ES-I3 (cell line): ENCODE measurements around the gene ZNF837.

Experiments used
- H3K36me3 ChIP-seq: 2 replicates; pipeline ENCODE4 v1.6.1; 2013; ENCODE audit warnings: mild to moderate bottlenecking, low read length, control low read depth, moderate library complexity; ENCODE audit not compliant: insufficient read depth
- H3K4me1 ChIP-seq: 2 replicates; pipeline ENCODE4 v1.6.1; 2013; ENCODE audit warnings: mild to moderate bottlenecking, control low read depth, low read length; ENCODE audit not compliant: insufficient read depth
- H3K9ac ChIP-seq: 2 replicates; pipeline ENCODE4 v1.6.1; 2013; ENCODE audit warnings: low read depth, mild to moderate bottlenecking, low read length, moderate library complexity
- H3K9me3 ChIP-seq: 2 replicates; pipeline ENCODE4 v1.6.1; 2013; ENCODE audit warnings: mild to moderate bottlenecking, low read length, moderate library complexity; ENCODE audit not compliant: control insufficient read depth, insufficient read depth

ZNF837 gene

DNA sequence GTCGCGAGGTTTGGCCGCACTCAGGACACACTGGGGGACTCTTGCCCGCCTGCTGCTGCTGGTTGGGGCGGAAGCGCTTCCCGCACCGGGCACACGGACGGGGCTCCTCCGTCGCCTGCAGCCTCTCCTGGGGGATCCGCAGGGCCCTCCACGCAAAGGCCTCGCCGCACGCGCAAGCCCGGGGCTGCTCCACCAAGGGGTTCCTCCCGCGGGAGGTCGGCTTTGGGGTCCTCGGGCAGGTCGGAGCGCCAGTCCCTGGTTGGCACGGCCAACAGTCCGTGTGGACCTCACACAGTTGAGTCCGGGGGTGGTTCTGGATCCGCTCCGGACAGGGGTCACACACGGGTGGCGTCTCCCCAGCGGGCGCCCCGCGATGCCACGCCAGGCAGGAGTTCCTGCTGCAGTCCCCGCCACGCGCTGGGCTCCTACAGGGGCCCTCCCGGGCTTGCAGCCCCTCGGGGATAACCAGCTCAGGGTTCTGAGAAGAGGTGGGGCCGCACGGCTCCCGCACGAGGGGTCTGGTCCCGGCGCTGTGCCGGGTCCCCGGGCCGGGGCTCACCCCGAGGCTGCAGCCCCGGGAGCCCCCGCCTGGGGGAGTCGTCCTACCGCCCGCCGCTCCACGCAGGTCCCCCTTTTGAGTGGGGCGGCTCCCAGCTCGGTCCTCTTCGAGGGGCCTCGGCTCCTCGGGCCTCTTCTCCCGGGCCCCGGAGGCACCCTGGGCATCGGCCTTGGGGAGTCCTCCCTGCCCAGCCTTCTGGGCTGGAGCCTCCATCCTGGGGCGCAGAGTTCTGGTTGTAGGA is 12.1 kb downstream of the ZNF837 start:
- Histone ChIP-seq H3K36me3 (no peaks in the 10 kb centered on the region), H3K4me1 (no peaks in the 10 kb centered on the region), H3K9me3 (no peaks in the 10 kb centered on the region), H3K9ac (no peak overlapping the region)

DNA sequence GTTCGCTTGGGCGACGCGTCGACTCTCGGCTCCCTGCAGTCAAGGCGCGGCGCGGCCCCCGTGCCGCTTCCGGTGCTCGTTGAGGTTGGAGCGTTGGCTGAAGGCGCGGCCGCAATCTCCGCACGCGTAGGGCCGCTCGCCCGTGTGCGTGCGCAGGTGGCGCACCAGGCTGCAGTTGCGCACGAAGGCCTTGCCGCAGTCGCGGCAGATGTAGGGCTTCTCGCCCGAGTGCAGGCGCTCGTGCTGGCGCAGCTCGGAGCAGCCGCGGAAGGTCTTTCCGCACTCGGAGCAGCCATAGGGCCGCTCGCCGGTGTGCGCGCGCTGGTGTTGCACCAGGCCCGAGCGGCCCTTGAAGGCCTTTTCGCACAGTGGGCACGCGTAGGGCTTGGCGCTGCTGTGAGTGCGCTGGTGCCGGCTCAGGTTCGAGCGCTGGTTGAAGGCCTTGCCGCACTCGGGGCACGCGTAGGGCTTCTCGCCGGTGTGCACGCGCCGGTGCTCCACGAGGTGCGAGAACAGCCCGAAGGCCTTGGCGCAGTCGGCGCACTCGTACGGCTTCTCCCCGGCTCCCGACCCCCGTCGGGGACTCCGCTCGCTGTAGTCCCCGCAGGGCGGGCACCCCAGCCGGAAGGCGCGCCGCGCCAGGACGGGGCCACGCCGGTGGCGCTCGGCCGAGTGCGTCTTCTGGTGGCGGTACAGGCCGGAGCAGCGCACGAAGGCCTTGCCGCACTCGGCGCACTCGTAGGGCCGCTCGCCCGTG is 13.0 kb downstream of the ZNF837 start:
- Histone ChIP-seq H3K4me1 (no peaks in the 10 kb centered on the region), H3K9me3 (no peaks in the 10 kb centered on the region), H3K9ac (no peak overlapping the region), H3K36me3 (no peaks in the 10 kb centered on the region)

DNA sequence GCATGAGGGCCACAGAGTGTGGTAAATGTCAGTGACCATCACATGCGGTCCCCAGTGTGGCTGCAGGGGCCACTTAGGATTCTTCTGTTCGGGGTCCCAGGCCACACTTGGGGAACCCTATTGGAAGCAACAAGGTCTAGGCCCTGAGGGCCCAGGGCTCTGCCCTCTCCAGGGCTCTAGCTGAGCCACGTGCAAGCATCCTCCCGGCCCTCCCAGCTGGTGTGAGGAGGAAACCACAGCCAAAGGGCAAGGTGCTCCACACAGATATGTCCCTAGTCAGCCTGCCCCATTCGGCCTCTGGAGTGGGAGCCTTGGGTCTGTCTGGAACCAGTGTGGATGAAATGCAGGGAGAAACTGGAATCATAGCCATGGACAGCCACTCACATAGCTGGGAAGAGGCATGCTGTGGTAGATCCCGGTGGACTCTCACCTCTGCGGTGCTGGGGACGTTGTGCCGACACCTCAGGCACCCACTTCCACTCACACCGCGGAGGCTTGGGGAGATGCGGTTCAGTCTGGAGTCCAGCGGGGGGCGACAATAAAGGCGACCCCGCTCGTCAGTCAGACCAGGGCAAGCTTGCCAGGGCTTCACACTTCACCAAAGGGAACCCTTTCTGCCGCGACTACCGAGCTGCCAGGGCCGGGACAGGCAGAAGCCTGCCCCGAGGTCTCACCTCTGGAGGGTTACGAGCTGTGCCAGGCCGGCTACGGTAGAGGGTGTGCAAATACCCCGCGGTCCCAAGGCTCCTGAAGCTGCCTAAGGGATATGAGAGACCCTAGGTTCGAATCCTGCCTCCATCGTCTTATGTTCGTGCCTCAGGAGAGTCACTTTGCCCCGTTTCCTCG is 14.0 kb downstream of the ZNF837 start:
- no peak overlapping the region for H3K9ac ChIP-seq
- H3K36me3 ChIP-seq = no peaks in the 10 kb centered on the region
- no peaks in the 10 kb centered on the region for H3K4me1 ChIP-seq
- H3K9me3 ChIP-seq = no peaks in the 10 kb centered on the region

DNA sequence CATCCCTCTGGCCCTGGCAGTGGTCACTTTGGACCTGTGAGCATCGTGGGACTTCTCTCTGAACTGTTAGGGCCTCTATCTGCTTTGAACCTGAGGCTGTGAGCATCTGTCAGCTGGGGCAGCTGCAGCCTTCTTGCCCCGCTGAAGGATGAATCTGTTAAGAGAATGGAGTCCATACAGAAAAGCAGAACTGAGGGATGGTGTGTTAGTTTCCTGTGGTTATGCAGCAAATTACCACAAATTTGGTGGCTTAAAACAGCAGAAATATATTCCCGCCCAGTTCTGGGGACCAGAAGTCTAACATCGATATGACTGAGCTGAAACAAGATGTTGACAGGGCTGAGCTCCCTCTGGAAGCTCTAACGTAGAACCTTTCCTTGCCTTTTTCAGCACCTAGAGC is 16.7 kb downstream of the ZNF837 start:
- Histone ChIP-seq H3K9me3 (no peaks in the 10 kb centered on the region), H3K4me1 (no peaks in the 10 kb centered on the region), H3K9ac (no peak overlapping the region), H3K36me3 (no peaks in the 10 kb centered on the region)

DNA sequence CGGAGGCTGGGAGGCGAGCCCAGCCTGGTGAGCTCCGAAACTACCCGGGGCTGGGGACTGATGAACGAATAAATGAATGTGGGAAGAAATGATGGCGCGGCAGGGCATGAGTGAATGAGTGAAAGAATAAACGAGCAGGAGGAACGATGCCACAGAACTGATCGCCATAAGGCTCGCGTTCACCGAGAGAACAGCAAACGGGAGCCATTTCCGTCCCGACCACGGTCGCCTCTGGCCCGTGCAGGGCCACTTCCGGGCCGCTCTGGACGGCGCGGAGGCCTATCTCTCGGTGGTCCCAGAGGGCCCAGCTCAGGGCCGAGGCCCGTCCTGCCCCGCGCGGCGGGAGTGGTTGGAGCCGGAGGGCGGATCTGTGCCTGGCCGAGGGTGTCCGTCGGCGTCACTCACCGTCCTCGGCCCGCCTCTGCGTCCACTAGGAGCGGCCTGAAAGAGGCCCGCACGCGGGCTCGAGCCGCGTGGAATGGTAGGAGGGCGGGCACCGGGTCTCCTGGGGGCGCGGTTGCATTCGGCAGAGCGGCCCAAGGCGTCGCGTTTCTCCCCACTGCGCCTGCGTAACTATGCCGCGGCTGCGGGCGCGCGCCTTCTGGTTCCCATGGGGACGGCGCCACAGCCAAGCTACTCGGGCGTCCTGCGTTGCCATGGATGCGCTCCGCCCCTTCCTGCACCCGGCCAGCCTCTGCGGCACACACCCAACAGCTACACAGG is 18.4 kb downstream of the ZNF837 start, which contains the start of gene ZNF497:
Gene ZNF497 (minus strand): TSS at position 480 of the 723 bp plus-strand sequence. CDS start 5,116 bp downstream, outside the sequence.
- peak within 1 kb of the TSS; percentile 82 for H3K9ac ChIP-seq
- no peaks in the 10 kb centered on the region for H3K9me3 ChIP-seq
- no peaks in the 10 kb centered on the region for H3K36me3 ChIP-seq
- no peaks in the 10 kb centered on the region; the same call in 1 of the 2 replicates for H3K4me1 ChIP-seq

DNA sequence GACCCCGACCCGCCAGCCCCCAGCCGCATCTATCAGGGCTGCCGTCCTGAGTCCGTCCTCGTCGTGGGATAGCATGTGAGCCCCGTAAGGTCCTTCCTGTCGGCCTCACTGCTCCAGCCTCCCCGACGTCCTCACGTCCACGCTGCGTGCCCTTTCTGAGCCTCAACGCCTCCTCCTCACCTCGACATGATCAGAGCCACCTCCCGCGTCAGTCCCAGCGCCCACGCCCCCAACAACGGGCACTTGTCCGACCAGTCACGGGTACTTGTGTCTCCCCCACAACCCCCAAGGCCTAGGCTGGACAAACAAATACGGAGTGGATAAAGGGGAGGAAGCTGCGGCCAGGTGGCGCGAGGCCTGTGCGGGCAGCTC is 18.9 kb downstream of the ZNF837 start:
- Histone ChIP-seq H3K9ac (peak overlapping the region; percentile 82), H3K36me3 (no peaks in the 10 kb centered on the region), H3K9me3 (no peaks in the 10 kb centered on the region), H3K4me1 (no peaks in the 10 kb centered on the region; the same call in 1 of the 2 replicates)

DNA sequence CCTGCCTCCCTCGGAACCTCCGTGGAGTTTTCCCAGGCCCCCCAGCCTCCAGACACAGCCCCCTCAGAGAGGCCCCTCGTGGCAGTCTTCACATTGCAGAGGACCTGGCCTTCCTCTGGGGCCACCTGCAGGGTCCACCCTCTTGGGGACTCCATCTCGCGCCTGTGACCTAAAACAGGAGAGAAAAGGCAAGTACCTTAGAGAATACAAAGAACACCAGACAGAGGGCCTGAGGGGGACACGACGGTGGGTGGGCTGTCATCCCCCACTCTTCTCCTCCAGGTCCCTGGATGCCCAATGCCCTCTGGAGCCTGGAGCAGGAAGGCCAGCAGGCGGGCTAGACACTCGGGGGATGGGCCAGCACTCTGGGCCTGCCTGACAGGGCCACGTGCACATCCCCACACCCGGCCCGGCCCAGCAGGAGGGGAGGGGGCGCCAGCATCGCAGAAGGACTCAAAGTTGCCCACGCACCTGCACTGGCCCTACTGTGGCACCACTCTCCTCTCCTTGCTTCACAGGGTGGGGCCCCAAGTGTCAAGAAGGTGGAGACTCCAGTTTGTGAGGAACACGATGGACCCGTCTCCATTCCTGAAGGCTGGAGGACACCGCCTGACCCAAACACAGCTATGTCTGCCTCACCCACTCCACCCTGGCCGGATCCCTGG is 23.2 kb downstream of the ZNF837 start:
- H3K9me3 ChIP-seq = no peaks in the 10 kb centered on the region
- H3K36me3 ChIP-seq = no peaks in the 10 kb centered on the region
- H3K9ac ChIP-seq = no peak overlapping the region
- no peaks in the 10 kb centered on the region; the same call in 1 of the 2 replicates for H3K4me1 ChIP-seq

DNA sequence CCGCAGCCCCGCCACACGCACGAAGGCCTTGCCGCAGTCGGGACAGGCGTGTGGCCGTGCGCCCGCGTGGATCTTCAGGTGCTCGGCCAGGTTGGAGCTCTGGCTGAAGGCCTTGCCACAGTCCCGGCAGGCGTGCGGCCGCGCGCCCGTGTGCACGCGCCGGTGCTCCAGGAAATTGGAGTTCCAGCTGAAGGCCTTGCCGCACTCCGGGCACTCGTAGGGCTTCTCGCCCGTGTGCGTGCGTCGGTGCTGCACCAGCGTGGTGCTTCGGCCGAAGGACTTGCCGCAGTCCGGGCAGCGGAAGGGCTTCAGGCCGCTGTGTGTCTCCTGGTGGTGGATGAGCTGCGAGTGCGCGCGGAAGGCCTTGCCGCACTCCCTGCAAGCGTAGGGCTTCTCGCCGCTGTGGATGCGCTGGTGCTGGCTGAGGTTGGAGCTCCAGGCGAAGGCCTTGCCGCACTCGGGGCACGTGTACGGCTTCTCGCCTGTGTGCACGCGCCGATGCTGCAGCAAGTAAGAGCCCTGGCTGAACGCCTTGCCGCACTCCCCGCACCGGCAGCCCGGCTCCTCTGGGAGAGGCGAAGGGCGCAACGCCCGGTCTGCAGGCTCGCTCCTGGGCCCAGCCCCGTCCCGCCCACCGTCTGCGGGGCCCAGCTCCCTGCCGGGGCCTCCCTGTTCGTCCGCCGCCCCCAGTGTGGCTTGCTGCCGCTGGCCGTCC is 23.9 kb downstream of the ZNF837 start:
- H3K9ac ChIP-seq = no peak overlapping the region
- H3K36me3 ChIP-seq = no peaks in the 10 kb centered on the region
- no peaks in the 10 kb centered on the region; the same call in 1 of the 2 replicates for H3K4me1 ChIP-seq
- H3K9me3 ChIP-seq = no peaks in the 10 kb centered on the region

DNA sequence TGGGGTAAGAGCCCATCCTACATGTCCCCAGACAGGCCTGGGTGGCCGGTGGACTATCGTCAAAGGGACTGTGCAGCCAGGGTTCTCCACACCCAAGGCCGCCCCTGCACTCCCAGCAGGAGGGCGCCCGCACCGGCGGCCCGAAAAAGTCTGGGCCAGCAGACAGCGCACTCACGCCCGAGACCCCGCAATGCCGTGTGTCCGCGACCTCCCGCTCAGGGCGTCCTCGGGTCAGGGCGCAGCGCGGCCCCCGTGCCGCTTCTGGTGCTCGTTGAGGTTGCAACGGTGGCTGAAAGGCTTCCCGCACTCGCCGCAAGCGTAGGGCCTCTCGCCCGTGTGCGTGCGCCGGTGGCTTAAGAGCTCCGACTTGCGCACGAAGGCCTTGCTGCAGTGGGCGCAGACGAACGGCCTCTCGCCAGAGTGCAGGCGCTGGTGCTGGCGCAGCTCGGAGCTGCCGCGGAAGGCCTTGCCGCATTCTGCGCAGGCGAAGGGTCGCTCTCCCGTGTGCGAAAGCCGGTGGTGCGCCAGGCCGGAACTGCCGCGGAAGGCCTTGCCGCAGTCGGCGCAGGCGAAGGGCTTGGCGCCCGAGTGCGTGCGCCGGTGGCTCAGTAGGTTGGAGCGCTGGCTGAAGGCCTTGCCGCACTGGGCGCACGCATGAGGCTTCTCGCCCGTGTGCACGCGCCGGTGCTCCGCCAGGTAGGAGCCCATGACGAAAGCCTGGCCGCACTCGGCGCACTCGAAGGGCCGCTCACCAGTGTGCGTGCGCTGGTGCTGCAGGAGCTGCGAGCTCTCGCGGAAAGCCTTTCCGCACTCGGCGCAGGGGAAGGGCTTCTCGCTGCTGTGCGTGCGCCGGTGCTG is 24.7 kb downstream of the ZNF837 start:
- no peaks in the 10 kb centered on the region for H3K9me3 ChIP-seq
- H3K9ac ChIP-seq = no peak overlapping the region
- no peaks in the 10 kb centered on the region for H3K36me3 ChIP-seq
- H3K4me1 ChIP-seq = no peaks in the 10 kb centered on the region; the same call in 1 of the 2 replicates

DNA sequence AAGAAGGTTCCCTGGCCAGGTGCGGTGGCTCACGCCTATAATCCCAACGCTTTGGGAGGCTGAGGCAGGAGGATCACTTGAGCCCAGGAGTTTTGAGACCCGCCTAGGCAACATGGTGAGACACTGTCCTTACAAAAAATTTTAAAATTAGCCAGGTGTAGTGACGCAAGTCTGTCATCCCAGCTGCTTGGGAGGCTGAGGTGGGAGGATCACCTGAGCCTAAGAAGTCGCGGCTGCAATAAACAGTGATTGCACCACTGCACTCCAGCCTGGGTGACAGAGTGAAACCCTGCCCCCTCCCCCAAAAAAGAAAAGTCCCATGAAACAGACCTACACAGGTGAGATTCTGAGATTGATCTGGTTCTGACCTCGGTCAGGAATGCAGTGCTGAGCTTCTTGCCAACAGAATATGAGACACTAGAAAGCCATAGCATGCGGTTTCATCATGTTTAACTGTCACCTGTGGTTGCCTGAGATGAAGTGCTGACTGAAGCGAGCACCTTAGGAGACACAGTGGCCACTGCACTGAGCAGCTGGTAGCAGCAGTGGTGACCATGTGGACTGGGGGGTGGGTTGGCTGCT is 25.5 kb downstream of the ZNF837 start:
- H3K36me3 ChIP-seq = no peaks in the 10 kb centered on the region

DNA sequence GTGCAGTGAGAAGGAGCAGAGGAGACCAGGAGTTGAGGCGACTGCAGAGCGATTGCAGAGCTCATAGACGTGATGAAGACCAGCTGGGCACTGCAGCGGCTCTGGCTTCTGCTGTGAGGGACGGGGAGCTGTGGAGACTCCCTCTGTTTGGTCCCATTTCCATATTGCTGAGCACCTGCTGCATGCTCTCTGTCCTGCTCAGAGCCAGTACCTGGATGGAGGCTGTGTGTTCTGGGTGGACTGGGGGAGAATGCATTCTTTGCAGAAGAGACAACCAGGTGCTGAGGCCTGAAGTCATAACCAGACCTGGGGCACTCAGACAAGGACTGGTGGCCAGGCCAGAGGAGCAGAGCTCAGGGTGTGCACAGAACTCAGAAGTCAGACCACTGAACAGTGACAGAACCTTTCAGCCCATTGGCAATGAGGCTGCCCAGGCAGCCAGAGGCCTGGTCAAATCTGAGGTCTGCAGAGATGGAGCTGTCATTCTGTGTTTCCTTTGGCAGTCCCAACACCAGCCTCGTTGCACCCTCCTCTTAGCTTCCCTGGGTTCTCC is 26.3 kb downstream of the ZNF837 start:
- H3K4me1 ChIP-seq = no peaks in the 10 kb centered on the region; the same call in 1 of the 2 replicates
- H3K36me3 ChIP-seq = no peaks in the 10 kb centered on the region
- H3K9ac ChIP-seq = no peak overlapping the region
- no peaks in the 10 kb centered on the region for H3K9me3 ChIP-seq

More for the DNA sequence above, 25.5 kb downstream of the ZNF837 start:
- Histone ChIP-seq H3K4me1 (no peaks in the 10 kb centered on the region; the same call in 1 of the 2 replicates), H3K9me3 (no peaks in the 10 kb centered on the region), H3K9ac (no peak overlapping the region)
